Measurements from ENCODE around the gene SLC32A1. TPM values are rescaled to one million over a fixed set of nuclear protein-coding genes. Genes with fewer than 3 reads are reported as not detected.

SLC32A1 gene
- total RNA-seq, 1 experiment from 2014 or later: 0.09 TPM

- H3K9me3 Mint-ChIP-seq: peaks cover 19% of the 10 kb centered on the region
- no peak for DNase-seq (ENCODE audit: low spot score)
- no peak overlapping the region for H3K27ac Mint-ChIP-seq
- no peak overlapping the region for H3K4me3 Mint-ChIP-seq
- H3K36me3 Mint-ChIP-seq: peaks cover 60% of the 10 kb centered on the region
- POLR2A ChIA-PET: interaction anchor here (0.6 kb wide), 1 partner anchor 70 kb away, joined by 3 read pairs; no protein-coding TSS in a partner anchor
- TF ChIP-seq TEAD1 (CRISPR knock-in tag; IDR thresholded peaks at IDR 0.05) (no peak), ZNF121 (CRISPR knock-in tag; IDR thresholded peaks at IDR 0.05) (no peak), PRDM15 (CRISPR knock-in tag; IDR thresholded peaks at IDR 0.05) (no peak)
- H3K27me3 Mint-ChIP-seq (ENCODE audit: low read depth): no peaks in the 10 kb centered on the region
- ATAC-seq: no peak
- H3K4me1 Mint-ChIP-seq: peaks cover 9% of the 10 kb centered on the region; the same call in 1 of the 2 replicates
- CTCF ChIA-PET: interaction anchor here (1.2 to 1.5 kb wide), 2 partner anchors 19 to 42 kb away, joined by 3 to 4 read pairs; no protein-coding TSS in a partner anchor
Measured at GRCh38 chr20:38770546-38770945, 46.3 kb downstream of the SLC32A1 start.

GRCh38 chr20:38770970-38771369 lies 46.7 kb downstream of the SLC32A1 start:
- Mint-ChIP-seq H3K36me3 (peaks cover 56% of the 10 kb centered on the region), H3K4me3 (no peak overlapping the region), H3K4me1 (peaks cover 6% of the 10 kb centered on the region; the same call in 1 of the 2 replicates), H3K9me3 (peaks cover 19% of the 10 kb centered on the region), H3K27me3 (ENCODE audit: low read depth) (no peaks in the 10 kb centered on the region), H3K27ac (no peak overlapping the region)
- no peak for ATAC-seq
- no peak for DNase-seq (ENCODE audit: low spot score)
- CTCF ChIA-PET: interaction anchor here (1.2 to 1.5 kb wide), 2 partner anchors 19 to 42 kb away, joined by 3 to 4 read pairs; no protein-coding TSS in a partner anchor
- POLR2A ChIA-PET: no interaction called here
- TF ChIP-seq, protein P1, sequence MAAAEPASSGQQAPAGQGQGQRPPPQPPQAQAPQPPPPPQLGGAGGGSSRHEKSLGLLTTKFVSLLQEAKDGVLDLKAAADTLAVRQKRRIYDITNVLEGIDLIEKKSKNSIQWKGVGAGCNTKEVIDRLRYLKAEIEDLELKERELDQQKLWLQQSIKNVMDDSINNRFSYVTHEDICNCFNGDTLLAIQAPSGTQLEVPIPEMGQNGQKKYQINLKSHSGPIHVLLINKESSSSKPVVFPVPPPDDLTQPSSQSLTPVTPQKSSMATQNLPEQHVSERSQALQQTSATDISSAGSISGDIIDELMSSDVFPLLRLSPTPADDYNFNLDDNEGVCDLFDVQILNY (CRISPR knock-in tag; IDR thresholded peaks at IDR 0.05): no peak
- TF ChIP-seq ARID4B (CRISPR knock-in tag; IDR thresholded peaks at IDR 0.05; ENCODE audit: borderline replicate concordance) (no peak), TEAD1 (CRISPR knock-in tag; IDR thresholded peaks at IDR 0.05) (no peak), FOXK1 (CRISPR knock-in tag; IDR thresholded peaks at IDR 0.05) (no peak), GRHL2 (CRISPR knock-in tag; IDR thresholded peaks at IDR 0.05; ENCODE audit: insufficient replicate concordance, severe bottlenecking) (no peak), FOXP4 (CRISPR knock-in tag; IDR thresholded peaks at IDR 0.05) (no peak), ZNF512 (CRISPR knock-in tag; IDR thresholded peaks at IDR 0.05; ENCODE audit: borderline replicate concordance) (no peak), HMGXB4 (CRISPR knock-in tag; IDR thresholded peaks at IDR 0.05) (no peak), ERG (CRISPR knock-in tag; IDR thresholded peaks at IDR 0.05) (no peak), ZNF138 (CRISPR knock-in tag; conservative IDR thresholded peaks at IDR 0.05) (no peak), ATF3 (CRISPR knock-in tag; conservative IDR thresholded peaks at IDR 0.05) (no peak), NR1H2 (CRISPR knock-in tag; IDR thresholded peaks at IDR 0.05) (no peak), JUN (CRISPR knock-in tag; IDR thresholded peaks at IDR 0.05) (no peak)
- TF ChIP-seq, protein P2, sequence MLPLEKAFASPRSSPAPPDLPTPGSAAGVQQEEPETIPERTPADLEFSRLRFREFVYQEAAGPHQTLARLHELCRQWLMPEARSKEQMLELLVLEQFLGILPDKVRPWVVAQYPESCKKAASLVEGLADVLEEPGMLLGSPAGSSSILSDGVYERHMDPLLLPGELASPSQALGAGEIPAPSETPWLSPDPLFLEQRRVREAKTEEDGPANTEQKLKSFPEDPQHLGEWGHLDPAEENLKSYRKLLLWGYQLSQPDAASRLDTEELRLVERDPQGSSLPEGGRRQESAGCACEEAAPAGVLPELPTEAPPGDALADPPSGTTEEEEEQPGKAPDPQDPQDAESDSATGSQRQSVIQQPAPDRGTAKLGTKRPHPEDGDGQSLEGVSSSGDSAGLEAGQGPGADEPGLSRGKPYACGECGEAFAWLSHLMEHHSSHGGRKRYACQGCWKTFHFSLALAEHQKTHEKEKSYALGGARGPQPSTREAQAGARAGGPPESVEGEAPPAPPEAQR (CRISPR knock-in tag; IDR thresholded peaks at IDR 0.05): no peak

Measured in WTC11 (cell line).